ENCODE results near the gene ITPK1.

The ITPK1 gene

DNA sequence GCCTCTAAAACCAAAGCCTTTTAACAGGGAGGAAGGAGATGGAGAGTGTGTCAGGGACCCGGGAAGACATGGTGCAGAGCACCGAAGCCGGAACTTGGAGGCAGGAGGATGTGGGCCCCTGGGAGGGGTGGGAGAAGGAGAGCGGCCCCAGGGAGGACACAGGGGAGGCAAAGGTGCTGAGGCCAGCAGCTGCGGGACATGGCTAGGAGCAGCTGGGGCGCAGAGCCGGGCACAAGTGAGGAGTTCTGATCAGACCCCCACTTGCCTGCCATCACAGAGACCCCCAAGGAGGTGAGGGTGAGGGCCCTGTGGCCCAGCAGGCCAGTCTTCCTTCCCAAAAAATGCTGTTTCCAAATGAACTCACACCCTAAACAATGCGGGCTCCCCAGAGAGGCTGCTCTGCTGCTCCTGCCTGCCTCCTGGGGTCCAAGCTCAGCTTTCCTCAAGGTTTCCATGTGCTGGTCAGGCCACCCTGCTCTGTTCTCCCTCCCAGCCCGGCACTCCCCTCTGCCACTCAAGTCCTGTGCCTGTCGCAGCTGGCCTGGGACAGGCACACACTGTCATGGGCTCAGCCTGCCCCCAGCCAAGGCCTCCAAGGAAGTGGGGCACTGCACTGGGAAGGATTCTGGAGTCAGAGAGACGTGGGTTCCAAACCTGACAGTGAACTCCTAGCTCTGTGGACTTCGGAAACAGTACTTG lies 168.7 kb downstream of the ITPK1 start:
- DNase-seq = no peak

DNA sequence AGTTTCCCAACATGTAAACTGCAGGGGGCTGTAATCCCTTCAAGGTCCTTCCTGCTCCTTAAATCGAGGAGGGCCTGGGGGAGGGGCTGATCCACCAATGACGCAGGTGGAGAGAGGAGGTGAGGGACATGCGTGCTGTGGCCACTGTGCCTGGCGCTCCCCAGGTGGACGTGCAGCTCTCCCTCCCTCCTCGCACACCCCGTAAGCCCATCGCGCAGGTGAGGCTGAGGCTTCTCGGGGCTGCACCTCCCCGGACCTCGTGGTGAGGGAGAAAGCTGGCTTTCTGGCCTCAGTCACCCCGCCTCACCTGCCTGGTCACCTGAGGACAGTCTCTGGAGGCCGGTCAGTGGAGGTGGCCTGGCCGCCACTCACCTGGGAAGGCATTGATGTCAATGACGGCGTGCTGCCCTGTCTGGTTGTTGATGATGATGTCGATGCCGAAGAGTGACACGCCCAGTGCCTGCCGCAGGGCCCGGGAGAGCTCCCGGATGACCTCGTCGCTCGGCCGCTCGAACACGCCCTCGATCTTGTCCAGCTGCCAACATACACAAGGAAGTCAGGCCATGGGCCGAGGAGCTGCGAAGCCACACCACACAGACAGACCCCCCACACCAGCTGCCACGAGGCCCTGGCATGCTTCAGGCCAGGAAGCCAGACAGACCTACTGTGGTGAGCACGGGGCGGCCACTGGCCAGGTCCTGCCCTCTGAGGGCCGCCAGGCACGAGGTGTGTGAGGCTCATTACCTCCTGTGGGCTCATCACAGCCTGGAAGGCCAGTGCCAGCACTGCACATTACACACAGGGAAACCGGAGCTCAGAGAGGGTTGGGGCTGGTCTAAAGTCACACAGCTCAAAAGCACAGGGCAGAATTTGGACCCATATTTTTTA lies 169.5 kb downstream of the ITPK1 start:
- peak; percentile 62 for DNase-seq

- DNase-seq = no peak
These were observed 170.2 kb downstream of the ITPK1 start for GRCh38 chr14:92945544-92945943.

DNA sequence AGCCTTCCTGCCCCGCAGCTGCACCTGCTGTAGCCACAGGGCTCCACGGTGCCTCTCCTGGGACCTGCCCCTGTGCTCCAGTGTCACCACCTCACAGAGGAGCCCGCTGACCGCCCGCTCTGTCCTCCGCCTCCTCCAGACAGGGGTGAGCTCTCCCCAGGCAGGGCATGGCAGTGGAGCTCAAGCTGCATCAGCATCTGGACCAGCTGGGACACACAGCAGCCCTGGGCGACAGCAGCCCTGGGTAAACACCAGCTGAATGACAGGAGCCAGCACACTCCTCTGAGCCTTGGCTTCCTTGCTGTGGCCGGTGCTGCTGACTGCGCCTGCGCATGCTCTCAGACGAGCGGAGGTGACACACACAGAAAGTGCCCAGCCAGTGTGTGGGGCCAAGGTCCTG lies 170.7 kb downstream of the ITPK1 start:
- DNase-seq = no peak

DNA sequence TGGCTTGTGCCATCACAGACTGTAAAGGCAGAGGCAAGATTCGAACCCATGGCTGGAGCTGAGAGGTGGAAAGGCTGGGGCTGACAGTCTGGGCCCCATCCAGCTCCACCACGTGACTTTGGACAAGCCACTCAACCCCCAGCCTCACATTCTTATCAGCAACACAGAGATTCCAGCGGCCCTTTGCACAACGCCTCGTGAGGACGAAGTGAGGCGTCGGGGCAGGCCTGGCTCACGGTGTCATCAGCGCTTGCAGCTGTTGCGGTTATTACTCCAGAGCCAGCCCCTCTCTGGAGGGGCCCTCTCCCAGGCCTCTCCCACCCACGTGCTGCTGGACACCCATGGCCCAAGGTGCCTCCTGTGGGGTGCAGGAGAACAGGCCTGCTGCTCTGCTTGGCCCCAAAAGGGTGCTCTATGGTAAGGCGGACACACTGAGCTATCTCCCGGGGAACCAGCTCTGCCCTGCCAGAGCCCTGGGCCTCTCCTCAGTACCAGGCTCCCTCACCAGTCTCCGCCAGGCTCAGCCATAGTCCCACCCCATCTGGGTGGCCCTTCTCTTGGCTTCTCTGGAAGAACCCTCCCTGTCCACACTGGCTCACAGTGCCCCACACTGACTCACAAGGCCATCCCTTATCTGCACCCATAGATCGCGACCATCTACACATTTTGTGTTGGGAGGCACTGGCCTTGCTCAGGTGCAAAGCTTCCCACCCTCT lies 171.7 kb downstream of the ITPK1 start:
- DNase-seq = no peak

DNA sequence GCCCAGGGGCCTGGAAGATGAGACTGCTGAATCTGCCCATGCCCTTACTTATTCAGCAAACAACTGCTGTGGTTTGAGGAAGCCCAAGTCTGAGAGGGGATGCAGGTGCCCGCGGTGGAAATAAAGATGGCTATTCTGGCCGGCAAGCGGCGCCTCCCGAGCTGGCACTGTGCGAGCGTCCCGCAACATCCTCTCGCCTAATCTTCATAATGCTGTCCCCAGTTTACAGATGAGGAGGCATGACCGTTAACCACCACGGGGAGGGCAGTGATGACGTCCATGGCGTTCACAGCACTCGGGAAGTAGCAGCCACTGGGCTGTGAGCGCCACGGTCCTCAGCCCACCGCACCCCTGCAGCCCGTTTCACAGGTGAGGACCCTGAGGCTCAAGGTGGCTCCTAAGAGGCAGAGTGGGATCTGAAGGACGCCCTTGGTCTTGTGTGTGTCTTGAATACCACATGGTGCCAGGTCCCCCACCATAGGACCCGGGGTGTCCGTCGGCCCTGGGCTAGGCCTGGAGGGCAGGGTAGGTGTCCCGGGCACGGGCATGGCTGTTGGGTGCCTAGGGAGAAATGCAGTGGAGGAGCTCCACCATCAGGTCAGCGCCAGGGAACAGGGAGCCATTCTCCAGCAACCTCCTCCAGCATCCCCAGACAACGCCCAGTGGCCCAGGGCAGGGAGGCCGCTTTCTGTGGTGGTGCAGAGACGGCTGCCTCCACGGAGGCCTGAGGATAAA lies 172.6 kb downstream of the ITPK1 start:
- DNase-seq = no peak

- no peak for DNase-seq
These were observed 173.1 kb downstream of the ITPK1 start for GRCh38 chr14:92942576-92942975.

GRCh38 chr14:92942136-92942535 lies 173.6 kb downstream of the ITPK1 start:
- DNase-seq = no peak

DNA sequence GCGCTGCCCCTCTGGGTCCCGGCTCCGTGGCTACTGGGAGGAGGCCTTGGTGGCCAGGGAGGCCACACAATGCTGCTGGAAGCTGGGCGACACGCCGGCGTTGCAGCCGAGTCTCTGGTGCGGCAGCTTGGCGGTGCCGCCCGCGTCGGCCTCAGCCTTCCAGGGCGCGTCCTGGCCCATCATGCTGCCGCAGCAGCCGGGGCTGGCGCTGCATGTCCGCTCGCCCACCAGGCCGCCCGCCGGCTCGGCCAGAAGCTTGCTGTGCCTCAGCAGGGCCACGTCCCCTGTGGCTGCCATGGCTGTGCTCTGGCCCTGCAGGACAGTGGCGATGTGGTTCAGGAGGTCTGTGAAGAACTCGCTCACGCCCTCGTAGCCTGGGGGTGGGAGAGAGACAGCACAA lies 174.2 kb downstream of the ITPK1 start:
- no peak for DNase-seq

- DNase-seq = no peak
These were observed 175.2 kb downstream of the ITPK1 start for GRCh38 chr14:92940543-92940942.

- no peak for DNase-seq
These were observed 176.0 kb downstream of the ITPK1 start for GRCh38 chr14:92939699-92940098.

GRCh38 chr14:92938890-92939671 lies 176.6 kb downstream of the ITPK1 start:
- no peak for DNase-seq

- no peak for DNase-seq
These were observed 177.4 kb downstream of the ITPK1 start for GRCh38 chr14:92938235-92938875.

DNA sequence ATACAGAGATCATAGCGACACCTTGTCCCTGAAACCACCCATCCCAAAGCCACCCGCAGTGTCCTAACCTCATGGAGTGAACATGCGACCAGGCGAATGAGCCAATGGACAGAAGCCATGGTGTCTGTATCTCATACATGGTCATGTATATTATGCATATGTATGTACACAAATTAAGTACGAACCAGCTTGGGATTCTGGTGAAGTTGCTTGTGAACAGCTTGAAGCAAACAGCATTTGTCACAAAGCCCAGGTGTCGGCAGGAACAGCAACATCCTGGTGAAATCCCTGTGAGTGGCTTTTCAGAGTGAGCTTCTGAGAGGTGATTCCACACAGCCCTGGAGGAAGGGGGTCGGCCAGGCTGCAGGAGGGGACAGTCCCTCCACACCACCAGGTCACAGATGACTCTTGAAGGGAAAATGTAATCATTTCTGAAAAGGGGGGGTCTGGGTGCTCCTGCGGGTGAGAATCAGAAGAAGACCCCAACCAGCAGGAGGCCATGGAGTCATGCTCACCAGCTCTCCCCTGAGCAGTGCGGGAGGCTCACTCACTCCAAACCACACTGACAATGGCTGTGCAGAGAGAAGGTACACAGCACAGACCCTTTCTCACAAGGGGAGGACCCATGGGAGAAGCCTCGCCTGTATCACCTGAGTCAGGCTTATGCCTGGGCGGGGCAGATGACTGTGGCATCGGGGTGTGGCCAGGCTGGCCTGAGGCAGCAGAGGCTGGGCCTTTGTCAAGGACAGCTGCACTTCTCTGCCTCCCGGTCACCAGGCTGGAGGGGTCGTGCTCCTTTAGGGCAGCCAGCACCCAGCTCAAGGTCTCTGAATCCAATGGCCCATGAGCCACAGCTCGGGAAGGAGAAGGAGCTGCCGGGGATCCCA lies 178.4 kb downstream of the ITPK1 start:
- DNase-seq = no peak

DNA sequence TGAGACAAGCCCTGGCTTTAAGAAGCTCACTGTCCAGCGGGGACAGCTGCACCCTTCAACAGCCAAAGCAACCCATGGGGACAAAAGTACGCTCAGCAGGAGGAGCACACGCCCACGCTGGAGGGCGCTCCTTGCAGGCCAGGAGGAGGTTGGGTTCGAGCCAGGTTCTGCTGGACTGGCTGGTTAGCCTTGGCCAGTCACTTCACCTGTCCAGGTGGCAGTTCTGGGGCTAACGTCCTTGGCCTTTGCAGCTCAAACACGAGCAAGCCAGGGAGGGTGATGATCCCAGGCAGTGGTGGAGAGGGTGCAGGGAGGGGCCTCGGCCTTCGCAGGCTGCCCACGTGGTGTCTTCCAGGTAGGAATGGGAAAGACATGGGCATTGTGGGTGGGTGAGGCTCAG lies 179.6 kb downstream of the ITPK1 start:
- DNase-seq = no peak

- no peak for DNase-seq
These were observed 180.3 kb downstream of the ITPK1 start for GRCh38 chr14:92935446-92935845.

DNA sequence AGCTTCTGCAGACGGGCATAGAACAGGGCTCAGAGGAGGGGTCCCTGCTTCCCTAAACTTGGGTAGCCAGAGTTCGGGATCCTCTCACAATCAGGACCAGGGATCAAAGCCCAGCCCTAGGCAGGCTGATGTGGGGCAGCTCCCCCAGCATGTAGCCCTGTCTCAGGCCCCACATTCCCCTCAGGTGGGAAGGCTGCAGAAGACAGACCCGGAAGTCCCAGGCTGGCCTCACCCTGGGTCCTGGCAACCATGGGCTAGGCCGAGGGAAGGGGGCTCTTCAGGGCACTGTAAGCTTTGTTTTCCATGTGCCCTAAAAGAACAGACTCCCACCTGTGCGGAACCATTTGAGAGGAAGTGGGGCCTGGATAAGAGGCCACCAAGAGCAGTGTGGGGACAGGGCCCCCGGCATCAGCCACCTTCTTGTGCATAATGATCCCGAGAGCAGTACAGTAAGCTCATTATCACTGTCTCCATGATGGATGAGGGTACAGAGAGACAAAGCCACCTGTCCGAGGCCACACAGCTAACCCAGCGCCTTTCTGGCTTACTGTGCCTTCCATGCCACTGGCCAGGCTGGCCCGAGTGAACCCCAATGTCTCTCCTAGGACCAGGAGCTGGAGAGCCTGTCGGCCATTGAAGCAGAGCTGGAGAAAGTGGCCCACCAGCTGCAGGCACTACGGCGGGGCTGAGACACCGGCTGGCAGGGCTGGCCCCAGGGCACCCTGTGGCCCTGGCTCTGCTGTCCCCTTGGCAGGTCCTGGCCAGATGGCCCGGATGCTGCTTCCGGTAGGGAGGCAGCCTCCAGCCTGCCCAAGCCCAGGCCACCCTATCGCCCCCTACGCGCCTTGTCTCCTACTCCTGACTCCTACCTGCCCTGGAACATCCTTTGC lies 181.3 kb downstream of the ITPK1 start:
- DNase-seq = no peak

- no peak for DNase-seq
These were observed 182.2 kb downstream of the ITPK1 start for GRCh38 chr14:92933481-92933880.
